GM10266 (cell line): ENCODE data around the gene PTPRN2.

Source experiments
- DNase-seq: peaks from one replicate; pipeline ENCODE4 v3.0.0; 2012; ENCODE audit errors: extremely low spot score
- TF ChIP-seq, protein P1 (sequence below): IDR thresholded peaks from 2 replicates; pipeline ENCODE4 v1.5.1; 2012; ENCODE audit warnings: mild to moderate bottlenecking, low read depth; ENCODE audit not compliant: control insufficient read depth, insufficient read depth; ENCODE audit errors: missing control alignments

Gene PTPRN2

DNA sequence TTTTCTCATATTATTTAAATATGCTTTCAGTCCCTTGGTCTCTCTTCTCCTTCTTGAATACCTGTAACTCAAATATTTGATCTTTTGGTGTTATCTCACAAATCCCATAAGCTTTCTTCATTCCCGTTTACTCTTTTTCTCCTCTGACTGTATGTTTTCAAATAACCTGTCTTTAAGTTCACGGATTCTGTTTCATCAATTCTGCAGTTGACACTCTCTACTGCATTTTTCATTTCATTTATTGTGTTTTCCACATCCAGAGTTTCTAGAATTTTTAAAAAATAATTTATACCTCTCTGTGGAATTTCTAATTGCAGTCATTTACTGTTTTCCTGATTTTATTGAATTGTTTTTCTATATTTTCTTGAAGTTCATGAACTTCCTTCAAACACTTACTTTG lies 298.4 kb downstream of the PTPRN2 start:
- TF ChIP-seq, protein P1, sequence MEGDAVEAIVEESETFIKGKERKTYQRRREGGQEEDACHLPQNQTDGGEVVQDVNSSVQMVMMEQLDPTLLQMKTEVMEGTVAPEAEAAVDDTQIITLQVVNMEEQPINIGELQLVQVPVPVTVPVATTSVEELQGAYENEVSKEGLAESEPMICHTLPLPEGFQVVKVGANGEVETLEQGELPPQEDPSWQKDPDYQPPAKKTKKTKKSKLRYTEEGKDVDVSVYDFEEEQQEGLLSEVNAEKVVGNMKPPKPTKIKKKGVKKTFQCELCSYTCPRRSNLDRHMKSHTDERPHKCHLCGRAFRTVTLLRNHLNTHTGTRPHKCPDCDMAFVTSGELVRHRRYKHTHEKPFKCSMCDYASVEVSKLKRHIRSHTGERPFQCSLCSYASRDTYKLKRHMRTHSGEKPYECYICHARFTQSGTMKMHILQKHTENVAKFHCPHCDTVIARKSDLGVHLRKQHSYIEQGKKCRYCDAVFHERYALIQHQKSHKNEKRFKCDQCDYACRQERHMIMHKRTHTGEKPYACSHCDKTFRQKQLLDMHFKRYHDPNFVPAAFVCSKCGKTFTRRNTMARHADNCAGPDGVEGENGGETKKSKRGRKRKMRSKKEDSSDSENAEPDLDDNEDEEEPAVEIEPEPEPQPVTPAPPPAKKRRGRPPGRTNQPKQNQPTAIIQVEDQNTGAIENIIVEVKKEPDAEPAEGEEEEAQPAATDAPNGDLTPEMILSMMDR, result no peak
- DNase-seq, result no peak

DNA sequence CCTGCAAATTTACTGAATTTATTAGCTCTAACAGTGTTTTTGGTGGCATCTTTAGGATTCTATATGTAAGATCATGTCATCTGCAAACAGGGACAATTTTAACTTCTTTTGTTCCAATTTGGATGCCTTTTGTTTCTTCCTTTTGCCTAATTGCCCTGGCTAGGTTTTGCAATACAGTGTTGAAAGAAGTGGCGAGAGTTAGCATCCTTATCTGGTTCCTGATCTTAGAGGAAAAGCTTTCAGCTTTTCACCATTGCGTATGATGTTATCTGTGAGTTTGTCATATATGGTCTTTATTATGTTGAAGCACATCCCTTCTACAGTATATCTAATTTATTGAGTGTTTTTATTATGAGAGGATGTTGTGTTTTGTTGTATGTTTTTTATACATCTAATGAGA lies 301.4 kb downstream of the PTPRN2 start:
- no peak for DNase-seq

DNA sequence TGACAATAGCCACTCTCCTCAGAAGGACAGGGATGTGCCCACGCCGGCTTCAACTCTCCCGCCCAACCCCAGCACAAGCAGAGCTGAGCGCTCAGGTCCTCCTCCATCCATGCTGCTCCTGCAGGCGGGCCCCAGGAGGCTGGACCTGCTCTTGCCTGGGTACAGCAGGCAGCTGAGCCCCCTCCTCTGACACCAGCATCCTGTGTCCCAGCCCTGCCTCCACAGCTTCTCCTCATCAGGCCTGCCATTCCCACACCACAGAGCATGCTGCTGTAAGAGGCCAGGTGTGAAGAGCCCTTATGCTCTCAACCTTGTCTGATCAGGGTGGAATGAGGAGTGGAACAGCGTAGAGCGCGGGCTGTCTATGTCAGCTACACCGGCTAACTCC lies 302.2 kb downstream of the PTPRN2 start:
- no peak for DNase-seq
- TF ChIP-seq, protein P1, result no peak

More for the DNA sequence above, 301.4 kb downstream of the PTPRN2 start:
- TF ChIP-seq, protein P1, result no peak

DNA sequence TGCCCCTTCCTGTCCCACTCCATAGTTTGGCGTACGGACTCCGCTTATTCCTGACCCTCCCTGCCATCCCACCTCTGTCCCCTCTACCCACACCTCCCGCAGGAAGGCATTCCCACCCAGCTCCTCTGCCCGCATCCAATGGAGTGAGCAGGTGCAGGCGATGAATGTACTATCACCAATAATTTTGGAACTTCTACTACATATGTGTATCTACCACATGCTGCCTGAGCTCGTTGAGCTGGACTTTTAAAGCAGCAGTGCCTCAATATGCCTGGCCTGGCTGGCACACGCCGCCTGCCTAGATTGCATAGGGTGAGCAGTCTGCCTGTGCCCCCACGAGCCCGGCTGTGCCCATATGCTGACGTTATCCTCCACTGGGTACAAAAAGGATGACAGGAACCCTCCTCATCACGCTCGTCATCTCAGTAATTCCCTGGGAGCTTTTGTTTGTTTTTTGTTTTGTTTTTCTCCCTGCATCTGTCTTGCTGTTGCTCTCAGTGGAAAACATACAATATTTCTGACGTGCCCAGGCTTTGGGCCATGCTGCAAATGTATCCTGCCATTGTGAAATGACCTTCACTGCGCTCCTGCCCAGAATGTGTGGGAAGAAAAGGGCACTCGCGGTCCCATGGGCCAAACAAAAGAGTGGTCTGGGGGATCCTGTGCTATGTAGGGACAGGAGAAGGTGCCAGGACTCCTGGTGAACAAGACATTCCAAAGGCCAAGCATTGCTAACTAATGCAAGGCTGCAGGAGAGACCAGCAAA lies 302.8 kb downstream of the PTPRN2 start:
- DNase-seq, result no peak
- TF ChIP-seq, protein P1, result no peak

DNA sequence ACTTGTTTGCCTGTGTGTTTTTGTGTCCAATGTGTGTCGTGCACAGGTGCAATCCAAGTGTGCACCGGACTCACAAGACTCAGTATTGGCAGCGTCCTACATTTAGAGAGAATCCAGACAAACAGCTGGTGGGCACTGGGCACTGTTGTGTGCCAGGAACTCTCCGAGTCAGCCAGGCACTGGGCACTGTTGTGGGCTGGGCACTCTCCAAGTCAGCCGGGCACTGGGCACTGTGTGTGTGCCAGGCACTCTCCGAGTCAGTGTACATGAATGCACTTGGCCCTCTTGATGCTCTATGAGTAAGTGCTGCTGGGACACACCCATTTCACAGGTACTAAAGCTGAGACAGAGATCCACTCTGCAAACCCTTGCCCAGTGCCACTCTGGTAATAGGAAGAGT lies 303.5 kb downstream of the PTPRN2 start:
- no peak for DNase-seq
- TF ChIP-seq, protein P1, result no peak

DNA sequence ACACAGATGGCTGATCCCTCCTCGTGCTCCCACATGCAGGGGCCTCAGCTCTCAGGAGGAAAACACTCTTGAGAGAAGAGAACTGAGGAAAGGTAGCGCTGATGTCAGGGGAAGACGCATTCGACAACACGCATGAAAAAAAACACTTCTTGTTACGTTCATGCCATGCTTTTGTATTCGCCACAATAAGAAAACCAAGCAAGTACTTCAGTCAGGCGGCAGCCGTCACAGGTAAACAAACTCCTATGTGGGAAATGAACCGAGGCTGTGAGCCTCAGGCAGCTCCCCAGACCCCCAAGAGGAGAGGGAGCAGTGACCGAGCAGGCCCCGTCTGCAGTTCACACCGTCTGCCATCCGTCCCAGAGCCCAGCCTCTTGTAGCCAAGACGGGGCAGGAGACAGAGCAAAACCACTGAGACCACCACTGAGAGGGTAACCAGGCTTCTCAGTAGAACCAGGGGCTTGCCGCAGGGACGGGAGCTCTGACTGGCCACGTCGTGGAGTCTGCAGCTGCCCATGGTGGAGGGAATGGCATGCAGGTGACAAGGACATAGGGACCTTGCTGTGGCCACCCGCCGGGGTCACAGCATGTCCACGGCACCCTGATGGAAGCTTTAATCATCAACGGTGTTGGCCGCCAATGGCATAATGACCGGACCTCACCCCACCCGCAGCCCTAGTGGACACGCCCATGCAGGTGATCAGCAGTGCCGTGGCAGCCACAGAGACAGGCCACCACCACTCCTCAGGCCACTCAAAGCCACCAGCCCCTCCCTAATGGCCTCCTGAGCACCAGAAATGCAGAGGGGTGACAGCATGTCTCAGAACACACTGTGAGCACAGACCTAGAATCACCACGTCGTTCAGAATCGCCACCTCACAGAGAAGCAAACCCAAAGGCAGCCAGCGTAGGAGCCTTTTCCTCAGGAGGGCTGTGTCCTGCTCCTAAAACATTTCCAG lies 304.3 kb downstream of the PTPRN2 start:
- DNase-seq, result no peak
- TF ChIP-seq, protein P1, result no peak

DNA sequence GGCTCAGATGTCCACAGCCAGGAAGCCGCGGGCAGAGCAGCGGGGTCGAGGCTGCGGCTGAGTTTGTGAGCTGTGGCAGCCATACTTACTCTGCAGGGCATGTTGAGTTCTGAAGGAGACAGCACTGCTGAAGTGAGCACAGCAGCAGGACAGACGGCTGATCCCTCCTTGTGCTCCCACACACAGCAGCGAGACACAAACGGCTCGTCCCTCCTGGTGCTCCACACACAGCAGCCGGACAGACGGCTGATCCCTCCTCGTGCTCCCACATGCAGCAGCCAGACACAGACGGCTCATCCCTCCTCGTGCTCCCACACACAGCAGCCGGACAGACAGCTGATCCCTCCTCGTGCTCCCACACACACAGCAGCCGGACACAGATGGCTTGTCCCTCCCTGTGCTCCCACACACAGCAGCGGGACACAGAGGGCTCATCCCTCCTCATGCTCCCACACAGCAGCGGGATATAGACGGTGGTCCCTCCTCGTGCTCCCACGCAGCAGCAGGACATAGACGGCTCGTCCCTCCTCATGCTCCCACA lies 305.1 kb downstream of the PTPRN2 start:
- TF ChIP-seq, protein P1, result no peak
- no peak for DNase-seq
